Fibroblast of pulmonary artery (primary cell): Measurements from ENCODE around the gene TM9SF4.

Experiments used
- DNase-seq: peaks from one replicate; pipeline ENCODE4 v3.0.0-alpha.2; 2010; ENCODE audit warnings: low read depth
- H3K4me3 ChIP-seq: replicated peaks from 2 replicates; pipeline ENCODE4 v1.5.1; 2011; ENCODE audit warnings: low read depth, mild to moderate bottlenecking, control low read depth, low read length, moderate library complexity
- TF ChIP-seq, protein P1 (sequence below): IDR thresholded peaks from 2 replicates; pipeline ENCODE4 v1.5.1; 2011; ENCODE audit warnings: mild to moderate bottlenecking, control low read depth, low read length, inconsistent platforms; ENCODE audit errors: missing control alignments

TM9SF4 gene

DNA sequence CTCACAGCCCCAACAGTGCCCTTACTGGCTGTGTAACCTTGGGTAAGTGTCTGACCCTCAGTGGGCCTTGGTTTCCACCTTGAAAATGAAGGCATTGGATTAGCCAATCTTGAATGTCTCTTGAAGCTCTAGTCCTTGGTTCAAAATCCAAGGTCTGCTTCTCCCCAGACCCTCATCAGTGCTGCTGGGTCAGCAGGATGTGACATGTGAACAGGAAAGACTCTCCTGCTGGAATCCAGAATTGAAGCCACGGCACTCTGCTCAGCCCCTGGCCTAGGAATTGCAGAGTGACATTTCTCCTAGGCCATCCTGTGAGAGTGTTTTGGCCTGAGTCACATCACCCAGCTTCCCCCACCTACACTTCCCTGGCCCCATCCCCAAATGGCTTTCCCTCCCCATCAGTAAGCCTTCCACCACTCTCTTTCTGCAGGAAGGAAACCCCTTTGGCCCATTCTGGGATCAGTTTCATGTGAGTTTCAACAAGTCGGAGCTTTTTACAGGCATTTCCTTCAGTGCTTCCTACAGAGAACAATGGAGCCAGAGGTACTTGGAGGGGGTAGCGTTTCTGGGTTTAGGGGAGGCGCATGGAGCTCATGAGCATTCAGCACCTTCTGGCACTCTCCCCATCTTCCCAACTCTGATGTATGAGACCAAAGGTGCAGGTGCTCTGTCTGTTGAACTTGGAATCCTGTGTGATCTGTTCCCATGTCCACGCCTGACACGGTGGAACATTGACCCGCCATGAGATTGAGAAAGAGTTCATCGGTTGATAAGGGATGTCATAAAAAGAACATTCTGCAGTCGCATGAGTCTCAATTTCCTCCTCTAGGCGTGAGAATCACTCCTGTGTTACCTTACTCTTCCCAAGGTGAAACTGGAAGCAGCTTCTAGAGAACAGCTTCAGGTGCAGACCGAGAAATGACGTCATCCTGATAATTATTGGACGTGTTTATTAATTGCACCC, 106.9 kb downstream of the TM9SF4 start:
- no peak overlapping the region for H3K4me3 ChIP-seq
- TF ChIP-seq, protein P1, sequence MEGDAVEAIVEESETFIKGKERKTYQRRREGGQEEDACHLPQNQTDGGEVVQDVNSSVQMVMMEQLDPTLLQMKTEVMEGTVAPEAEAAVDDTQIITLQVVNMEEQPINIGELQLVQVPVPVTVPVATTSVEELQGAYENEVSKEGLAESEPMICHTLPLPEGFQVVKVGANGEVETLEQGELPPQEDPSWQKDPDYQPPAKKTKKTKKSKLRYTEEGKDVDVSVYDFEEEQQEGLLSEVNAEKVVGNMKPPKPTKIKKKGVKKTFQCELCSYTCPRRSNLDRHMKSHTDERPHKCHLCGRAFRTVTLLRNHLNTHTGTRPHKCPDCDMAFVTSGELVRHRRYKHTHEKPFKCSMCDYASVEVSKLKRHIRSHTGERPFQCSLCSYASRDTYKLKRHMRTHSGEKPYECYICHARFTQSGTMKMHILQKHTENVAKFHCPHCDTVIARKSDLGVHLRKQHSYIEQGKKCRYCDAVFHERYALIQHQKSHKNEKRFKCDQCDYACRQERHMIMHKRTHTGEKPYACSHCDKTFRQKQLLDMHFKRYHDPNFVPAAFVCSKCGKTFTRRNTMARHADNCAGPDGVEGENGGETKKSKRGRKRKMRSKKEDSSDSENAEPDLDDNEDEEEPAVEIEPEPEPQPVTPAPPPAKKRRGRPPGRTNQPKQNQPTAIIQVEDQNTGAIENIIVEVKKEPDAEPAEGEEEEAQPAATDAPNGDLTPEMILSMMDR: no peak
- no peak for DNase-seq
